ENCODE data around the gene ARRDC5.
A peak's percentile ranks its signal among the peaks of the same experiment; 100 is the strongest.
"Not testable (repeated sequence)": the region's sequence is repeated elsewhere in the genome, so short reads cannot be mapped to it uniquely, and the experiment has no call there.

ARRDC5 gene

GRCh38 chr19:4910594-4911281, 8.0 kb upstream of the ARRDC5 start:
- DNase-seq (ENCODE audit: low read depth, low spot score), result no peak

- peak; percentile 84 for DNase-seq (ENCODE audit: low read depth, low spot score)
These were observed 7.3 kb upstream of the ARRDC5 start for GRCh38 chr19:4909897-4910593.

- no peak for DNase-seq (ENCODE audit: low read depth, low spot score)
These were observed 6.6 kb upstream of the ARRDC5 start, which contains the start of gene UHRF1 for GRCh38 chr19:4909156-4909896. Gene UHRF1 (plus strand): TSS chr19:4909501. CDS start chr19:4910886, 1,385 bp downstream.

- DNase-seq (ENCODE audit: low read depth, low spot score), result no peak
These were observed 6.1 kb upstream of the ARRDC5 start for GRCh38 chr19:4908781-4909155.

- DNase-seq (ENCODE audit: low read depth, low spot score), result no peak
These were observed 5.7 kb upstream of the ARRDC5 start for GRCh38 chr19:4908360-4908759.

GRCh38 chr19:4906963-4907362, 4.3 kb upstream of the ARRDC5 start:
- DNase-seq (ENCODE audit: low read depth, low spot score), result no peak

GRCh38 chr19:4904481-4904880, 1.8 kb upstream of the ARRDC5 start:
- no peak for DNase-seq (ENCODE audit: low read depth, low spot score)

- not testable (repeated sequence) for DNase-seq (ENCODE audit: low read depth, low spot score)
These were observed 1.8 kb downstream of the ARRDC5 start for GRCh38 chr19:4900879-4901278.

GRCh38 chr19:4897146-4897545, 5.5 kb downstream of the ARRDC5 start:
- DNase-seq (ENCODE audit: low read depth, low spot score), result no peak

GRCh38 chr19:4896372-4896771, 6.3 kb downstream of the ARRDC5 start:
- no peak for DNase-seq (ENCODE audit: low read depth, low spot score)

GRCh38 chr19:4892962-4893361, 9.7 kb downstream of the ARRDC5 start:
- DNase-seq (ENCODE audit: low read depth, low spot score), result not testable (repeated sequence)

GRCh38 chr19:4891066-4891465, 11.6 kb downstream of the ARRDC5 start:
- DNase-seq (ENCODE audit: low read depth, low spot score), result no peak

- no peak for DNase-seq (ENCODE audit: low read depth, low spot score)
These were observed 13.5 kb downstream of the ARRDC5 start for GRCh38 chr19:4889034-4889815.

GRCh38 chr19:4887803-4888202, 14.9 kb downstream of the ARRDC5 start:
- DNase-seq (ENCODE audit: low read depth, low spot score), result not testable (repeated sequence)

GRCh38 chr19:4884993-4885392, 17.7 kb downstream of the ARRDC5 start:
- DNase-seq (ENCODE audit: low read depth, low spot score), result not testable (repeated sequence)

- DNase-seq (ENCODE audit: low read depth, low spot score), result not testable (repeated sequence)
These were observed 19.8 kb downstream of the ARRDC5 start for GRCh38 chr19:4882874-4883273.

GRCh38 chr19:4879041-4879440, 23.7 kb downstream of the ARRDC5 start:
- no peak for DNase-seq (ENCODE audit: low read depth, low spot score)

- no peak for DNase-seq (ENCODE audit: low read depth, low spot score)
These were observed 24.2 kb downstream of the ARRDC5 start for GRCh38 chr19:4878491-4878968.

- DNase-seq (ENCODE audit: low read depth, low spot score), result no peak
These were observed 24.8 kb downstream of the ARRDC5 start for GRCh38 chr19:4877753-4878490.

- no peak for DNase-seq (ENCODE audit: low read depth, low spot score)
These were observed 28.8 kb downstream of the ARRDC5 start for GRCh38 chr19:4873930-4874329.

- no peak for DNase-seq (ENCODE audit: low read depth, low spot score)
These were observed 31.0 kb downstream of the ARRDC5 start for GRCh38 chr19:4871711-4872110.
